ENCODE results near the gene DOCK4. TPM values are rescaled to one million over a fixed set of nuclear protein-coding genes. Genes with fewer than 3 reads are reported as not detected.

The DOCK4 gene
- polyA plus RNA-seq, 2 of the 4 experiments (the other 2 are of a cell fraction): 13.7 to 15.7 TPM

DNA sequence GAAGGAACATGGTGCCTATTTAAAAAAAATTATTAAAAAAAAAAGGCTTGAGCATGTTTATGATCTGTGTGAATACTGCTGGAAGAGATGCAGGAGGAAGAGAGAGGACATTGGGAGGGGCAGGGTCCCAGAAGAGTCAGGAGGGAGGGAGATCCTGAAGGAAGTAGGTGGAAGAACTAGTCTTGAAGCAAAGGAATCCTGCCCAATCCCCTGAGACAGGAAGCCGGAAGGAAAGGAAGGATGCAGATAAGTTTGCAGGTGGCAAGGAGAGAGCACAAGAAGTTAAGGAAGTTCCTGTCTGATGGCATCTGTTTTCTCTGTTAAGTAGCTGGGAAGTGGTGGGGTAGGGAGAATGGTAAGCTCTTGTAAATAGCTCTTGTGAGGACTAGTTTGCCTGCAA lies 318.5 kb downstream of the DOCK4 start (continued):
- TF ChIP-seq, protein P1, sequence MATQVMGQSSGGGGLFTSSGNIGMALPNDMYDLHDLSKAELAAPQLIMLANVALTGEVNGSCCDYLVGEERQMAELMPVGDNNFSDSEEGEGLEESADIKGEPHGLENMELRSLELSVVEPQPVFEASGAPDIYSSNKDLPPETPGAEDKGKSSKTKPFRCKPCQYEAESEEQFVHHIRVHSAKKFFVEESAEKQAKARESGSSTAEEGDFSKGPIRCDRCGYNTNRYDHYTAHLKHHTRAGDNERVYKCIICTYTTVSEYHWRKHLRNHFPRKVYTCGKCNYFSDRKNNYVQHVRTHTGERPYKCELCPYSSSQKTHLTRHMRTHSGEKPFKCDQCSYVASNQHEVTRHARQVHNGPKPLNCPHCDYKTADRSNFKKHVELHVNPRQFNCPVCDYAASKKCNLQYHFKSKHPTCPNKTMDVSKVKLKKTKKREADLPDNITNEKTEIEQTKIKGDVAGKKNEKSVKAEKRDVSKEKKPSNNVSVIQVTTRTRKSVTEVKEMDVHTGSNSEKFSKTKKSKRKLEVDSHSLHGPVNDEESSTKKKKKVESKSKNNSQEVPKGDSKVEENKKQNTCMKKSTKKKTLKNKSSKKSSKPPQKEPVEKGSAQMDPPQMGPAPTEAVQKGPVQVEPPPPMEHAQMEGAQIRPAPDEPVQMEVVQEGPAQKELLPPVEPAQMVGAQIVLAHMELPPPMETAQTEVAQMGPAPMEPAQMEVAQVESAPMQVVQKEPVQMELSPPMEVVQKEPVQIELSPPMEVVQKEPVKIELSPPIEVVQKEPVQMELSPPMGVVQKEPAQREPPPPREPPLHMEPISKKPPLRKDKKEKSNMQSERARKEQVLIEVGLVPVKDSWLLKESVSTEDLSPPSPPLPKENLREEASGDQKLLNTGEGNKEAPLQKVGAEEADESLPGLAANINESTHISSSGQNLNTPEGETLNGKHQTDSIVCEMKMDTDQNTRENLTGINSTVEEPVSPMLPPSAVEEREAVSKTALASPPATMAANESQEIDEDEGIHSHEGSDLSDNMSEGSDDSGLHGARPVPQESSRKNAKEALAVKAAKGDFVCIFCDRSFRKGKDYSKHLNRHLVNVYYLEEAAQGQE (IDR thresholded peaks at IDR 0.05): no peak
- TF ChIP-seq FOSB (CRISPR knock-in tag; IDR thresholded peaks at IDR 0.05): no peak

- Histone ChIP-seq H3K27ac (no peak overlapping the region), H3K4me3 (no peak overlapping the region), H3K4me1 (no peaks in the 10 kb centered on the region), H3K4me2 (no peak overlapping the region), H3K9me3 (no peaks in the 10 kb centered on the region)
- TF ChIP-seq POLR2AphosphoS2 (conservative IDR thresholded peaks at IDR 0.05; ENCODE audit: low read length) (no peak), HOXB5 (CRISPR knock-in tag; IDR thresholded peaks at IDR 0.05) (no peak), CBX8 (IDR thresholded peaks at IDR 0.05) (no peak), KDM5A (IDR thresholded peaks at IDR 0.05) (no peak), HOXB13 (CRISPR knock-in tag; IDR thresholded peaks at IDR 0.05; ENCODE audit: low read depth) (no peak), JUNB (IDR thresholded peaks at IDR 0.05) (no peak), TFCP2L1 (CRISPR knock-in tag; IDR thresholded peaks at IDR 0.05) (no peak), ZC3H11A (IDR thresholded peaks at IDR 0.05) (no peak), RFX5 (IDR thresholded peaks at IDR 0.05) (no peak), GATA3 (IDR thresholded peaks at IDR 0.05; ENCODE audit: borderline replicate concordance) (no peak), FOSL2 (IDR thresholded peaks at IDR 0.05) (no peak), FOSL2 (CRISPR knock-in tag; IDR thresholded peaks at IDR 0.05) (no peak), RNF2 (IDR thresholded peaks at IDR 0.05; ENCODE audit: borderline replicate concordance, low read depth) (no peak)
- TF ChIP-seq, protein P1 (IDR thresholded peaks at IDR 0.05): no peak
- ATAC-seq: no peak
- ChIA-PET CTCF (no interaction called here), POLR2A (no interaction called here)
- FAIRE-seq: no peak
- WGBS (ENCODE audit: missing lambda C conversion rate): 74% methylated on average over 2 of the region's 2 CpGs
- no peak for DNase-seq (ENCODE audit: low read depth in 1 of 2, low spot score in 1 of 2)
Measured at GRCh38 chr7:111886233-111886632, 320.0 kb downstream of the DOCK4 start.

DNA sequence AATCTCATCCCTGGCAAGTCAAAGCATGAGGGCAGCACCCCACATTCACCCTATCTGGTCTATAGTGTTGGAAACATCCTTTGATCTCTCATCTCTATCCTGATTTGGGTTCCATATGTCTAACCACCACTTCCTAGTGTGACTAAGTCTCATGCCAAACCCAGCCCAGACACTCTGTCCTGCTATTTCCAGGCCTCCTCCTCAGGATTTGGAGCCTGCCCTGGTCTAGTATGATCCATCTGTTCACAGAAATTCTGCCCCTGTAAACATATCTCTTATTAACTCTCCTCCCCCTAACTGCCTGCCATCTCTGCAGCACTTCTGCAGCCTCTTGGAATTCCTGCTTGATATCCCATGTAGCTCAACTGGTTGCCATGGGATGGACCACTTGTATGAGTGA lies 323.0 kb downstream of the DOCK4 start:
- ChIA-PET CTCF (interaction anchor here (1.0 kb wide), 1 partner anchor 12 kb away, joined by 3 read pairs; no protein-coding TSS in a partner anchor), POLR2A (no interaction called here)
- Histone ChIP-seq H3K4me2 (no peak overlapping the region), H3K4me3 (no peak overlapping the region), H3K4me1 (no peaks in the 10 kb centered on the region), H3K27ac (no peak overlapping the region), H3K9me3 (no peaks in the 10 kb centered on the region)
- TF ChIP-seq EP300 (IDR thresholded peaks at IDR 0.05): no peak
- TF ChIP-seq CBX8 (IDR thresholded peaks at IDR 0.05): no peak
- no peak for DNase-seq (ENCODE audit: low read depth in 1 of 2, low spot score in 1 of 2)
- FAIRE-seq: no peak
- no peak for ATAC-seq

DNA sequence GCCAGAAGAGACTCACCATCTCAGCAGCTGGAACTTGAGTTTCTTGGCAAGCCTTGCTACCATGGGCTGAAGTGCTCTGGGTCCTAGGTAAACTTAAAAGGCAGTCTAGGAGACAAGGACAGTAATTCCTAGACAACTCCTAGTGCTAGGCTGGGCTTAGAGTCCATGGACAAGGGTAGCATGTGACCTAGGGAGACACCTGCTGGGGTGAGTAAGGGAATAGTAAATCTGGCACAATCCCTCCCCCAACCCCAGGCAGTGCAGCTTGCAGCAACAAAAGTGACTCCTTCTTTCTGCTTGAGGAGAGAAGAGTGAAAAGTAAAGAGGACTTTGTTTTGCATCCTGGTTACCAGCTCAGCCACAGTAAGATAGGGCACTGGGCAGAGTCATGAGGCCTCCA lies 327.4 kb downstream of the DOCK4 start:
- H3K27ac ChIP-seq: no peak overlapping the region
- DNase-seq (ENCODE audit: low read depth in 1 of 2, low spot score in 1 of 2): no peak
- no peak overlapping the region for H3K4me3 ChIP-seq
- POLR2A ChIA-PET: no interaction called here
- no peak for FAIRE-seq
- H3K9me3 ChIP-seq: no peaks in the 10 kb centered on the region
- peaks cover 4% of the 10 kb centered on the region; the same call in 1 of the 3 replicates for H3K4me1 ChIP-seq
- no peak overlapping the region for H3K4me2 ChIP-seq
- CTCF ChIA-PET: interaction anchor here (1.1 kb wide), 1 partner anchor 10 kb away, joined by 5 read pairs; no protein-coding TSS in a partner anchor
- TF ChIP-seq, protein P2, sequence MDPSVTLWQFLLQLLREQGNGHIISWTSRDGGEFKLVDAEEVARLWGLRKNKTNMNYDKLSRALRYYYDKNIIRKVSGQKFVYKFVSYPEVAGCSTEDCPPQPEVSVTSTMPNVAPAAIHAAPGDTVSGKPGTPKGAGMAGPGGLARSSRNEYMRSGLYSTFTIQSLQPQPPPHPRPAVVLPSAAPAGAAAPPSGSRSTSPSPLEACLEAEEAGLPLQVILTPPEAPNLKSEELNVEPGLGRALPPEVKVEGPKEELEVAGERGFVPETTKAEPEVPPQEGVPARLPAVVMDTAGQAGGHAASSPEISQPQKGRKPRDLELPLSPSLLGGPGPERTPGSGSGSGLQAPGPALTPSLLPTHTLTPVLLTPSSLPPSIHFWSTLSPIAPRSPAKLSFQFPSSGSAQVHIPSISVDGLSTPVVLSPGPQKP (IDR thresholded peaks at IDR 0.05; ENCODE audit: low read depth, low read length): no peak
- TF ChIP-seq HOXA7 (CRISPR knock-in tag; IDR thresholded peaks at IDR 0.05): no peak
- TF ChIP-seq KDM1A (IDR thresholded peaks at IDR 0.05; ENCODE audit: low read depth): no peak
- no peak for TF ChIP-seq TP53 (CRISPR knock-in tag; IDR thresholded peaks at IDR 0.05)
- TF ChIP-seq SMC3 (IDR thresholded peaks at IDR 0.05): no peak
- ATAC-seq: no peak; a peak in 1 of 6 replicates
